GM20000 (cell line): ENCODE results near the gene RRAS.

Experiments used
- DNase-seq: peaks from one replicate; pipeline ENCODE4 v3.0.0; 2012; ENCODE audit warnings: low spot score
- CTCF ChIP-seq: IDR thresholded peaks from 2 replicates; pipeline ENCODE4 v1.5.1; 2012; ENCODE audit warnings: mild to moderate bottlenecking, control low read depth; ENCODE audit errors: extremely low read depth, missing control alignments

Gene RRAS

GRCh38 chr19:49679771-49680413 lies 39.9 kb upstream of the RRAS start:
- DNase-seq = no peak

GRCh38 chr19:49678985-49679770 lies 39.2 kb upstream of the RRAS start:
- TF ChIP-seq CTCF = no peak
- no peak for DNase-seq

More at GRCh38 chr19:49679771-49680413, 39.9 kb upstream of the RRAS start:
- no peak for TF ChIP-seq CTCF

- DNase-seq = peak; percentile 81
Observed at GRCh38 chr19:49677901-49678674, 38.1 kb upstream of the RRAS start.

GRCh38 chr19:49677231-49677900 lies 37.4 kb upstream of the RRAS start, which contains the start of gene PRMT1:
PRMT1 (plus strand) TSS chr19:49677271; CDS start chr19:49677281, 10 bp downstream.
- no peak for DNase-seq
- TF ChIP-seq CTCF = no peak

More at GRCh38 chr19:49677901-49678674, 38.1 kb upstream of the RRAS start:
- TF ChIP-seq CTCF = peak; percentile 42

- no peak for TF ChIP-seq CTCF
Observed at GRCh38 chr19:49676784-49677230, 36.9 kb upstream of the RRAS start.

GRCh38 chr19:49676136-49676783 lies 36.3 kb upstream of the RRAS start:
- no peak for TF ChIP-seq CTCF
- DNase-seq = peak; percentile 80

More at GRCh38 chr19:49676784-49677230, 36.9 kb upstream of the RRAS start:
- peak; percentile 97 for DNase-seq
